GM21717 (cell line): Measurements from ENCODE around the gene HYLS1.
"Not testable (repeated sequence)": the region's sequence is repeated elsewhere in the genome, so short reads cannot be mapped to it uniquely, and the experiment has no call there.

Experiments used
- ATAC-seq: cut with Tn5 transposase; IDR thresholded peaks from one replicate; pipeline ENCODE4 v1.9.1; 2021; ENCODE audit warnings: mild to moderate bottlenecking, moderate library complexity; ENCODE audit not compliant: unreplicated experiment

Gene HYLS1, protein sequence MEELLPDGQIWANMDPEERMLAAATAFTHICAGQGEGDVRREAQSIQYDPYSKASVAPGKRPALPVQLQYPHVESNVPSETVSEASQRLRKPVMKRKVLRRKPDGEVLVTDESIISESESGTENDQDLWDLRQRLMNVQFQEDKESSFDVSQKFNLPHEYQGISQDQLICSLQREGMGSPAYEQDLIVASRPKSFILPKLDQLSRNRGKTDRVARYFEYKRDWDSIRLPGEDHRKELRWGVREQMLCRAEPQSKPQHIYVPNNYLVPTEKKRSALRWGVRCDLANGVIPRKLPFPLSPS

DNA sequence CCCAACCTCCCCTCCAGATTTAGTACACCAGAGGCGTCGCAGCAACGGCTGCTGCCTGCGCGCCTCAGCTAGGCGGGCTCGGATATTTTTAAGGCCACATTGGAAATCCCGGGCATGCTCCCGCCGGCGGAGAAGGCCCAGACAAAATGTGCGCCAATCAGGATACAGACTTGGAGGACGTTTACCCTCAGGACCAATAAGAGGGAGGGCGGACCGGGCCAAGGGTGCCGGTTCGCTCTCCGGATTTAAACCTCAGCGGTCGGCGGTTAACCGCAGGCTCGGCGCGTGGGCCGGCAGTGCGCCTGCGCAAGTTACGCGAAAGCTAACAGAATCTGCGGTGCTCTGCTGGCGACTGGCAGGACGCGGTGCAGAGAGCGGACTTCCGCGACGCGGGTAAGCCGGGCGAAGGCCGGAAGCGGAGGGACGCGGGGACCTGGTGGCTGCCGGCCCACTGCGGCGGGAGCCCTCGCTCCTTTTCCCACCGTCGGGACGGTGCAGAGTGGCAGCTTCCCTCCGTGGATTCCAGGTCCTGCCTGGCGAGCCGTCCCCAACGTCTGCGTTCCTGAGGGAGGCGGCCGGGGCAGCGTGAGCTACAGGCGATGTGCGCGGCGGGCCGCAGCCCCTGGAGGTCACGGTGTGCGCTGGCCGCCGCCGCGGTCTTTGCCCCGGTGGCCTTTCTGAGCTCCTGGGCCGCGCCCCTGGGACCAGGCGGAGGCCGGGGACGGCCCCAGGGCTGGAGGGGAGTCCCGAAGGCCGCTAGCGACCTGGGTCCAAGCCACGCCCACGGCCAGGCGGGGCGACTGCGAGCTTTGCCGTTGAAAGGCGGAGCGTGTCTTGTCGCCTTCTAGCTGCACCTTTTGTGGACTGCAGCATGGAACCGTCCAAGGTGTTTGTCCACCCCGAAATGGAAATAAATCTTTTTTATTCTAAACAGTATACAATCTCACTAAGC is at the start of gene HYLS1:
TSS of gene HYLS1 (plus strand) at position 296 of the 952 bp plus-strand sequence. CDS start 11,701 bp downstream, outside the sequence.
- peak; percentile 91 for ATAC-seq

DNA sequence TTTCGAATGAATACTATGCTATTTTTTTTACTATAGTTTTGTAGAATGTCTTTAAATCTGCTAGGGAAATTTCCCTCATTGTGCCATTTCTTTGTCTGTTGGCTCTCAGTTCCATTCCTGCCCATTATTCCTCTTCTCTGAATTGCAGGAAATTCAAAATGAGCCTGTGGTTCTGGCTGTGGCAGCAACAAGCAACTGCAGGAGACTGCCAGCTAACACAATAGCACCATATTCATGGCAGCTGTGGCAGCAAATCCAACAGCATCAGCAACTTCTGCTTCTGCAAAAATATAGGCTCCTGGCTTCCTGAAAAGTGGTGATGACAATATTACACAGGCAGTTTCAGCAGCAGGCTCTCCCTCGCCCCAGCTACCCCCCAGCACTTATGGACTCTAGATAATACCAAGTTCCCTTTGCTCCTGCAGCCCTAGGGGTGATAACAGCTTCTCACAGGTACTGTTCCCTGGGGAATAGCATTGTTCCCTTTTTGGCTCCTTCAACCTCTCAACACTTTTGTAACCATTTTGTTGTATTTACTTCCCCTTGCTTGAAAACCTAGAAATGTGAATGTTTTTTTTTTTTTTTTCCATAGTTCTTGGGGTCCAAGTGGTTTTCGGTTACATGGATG is 45.0 kb upstream of the HYLS1 start:
- ATAC-seq = no peak

DNA sequence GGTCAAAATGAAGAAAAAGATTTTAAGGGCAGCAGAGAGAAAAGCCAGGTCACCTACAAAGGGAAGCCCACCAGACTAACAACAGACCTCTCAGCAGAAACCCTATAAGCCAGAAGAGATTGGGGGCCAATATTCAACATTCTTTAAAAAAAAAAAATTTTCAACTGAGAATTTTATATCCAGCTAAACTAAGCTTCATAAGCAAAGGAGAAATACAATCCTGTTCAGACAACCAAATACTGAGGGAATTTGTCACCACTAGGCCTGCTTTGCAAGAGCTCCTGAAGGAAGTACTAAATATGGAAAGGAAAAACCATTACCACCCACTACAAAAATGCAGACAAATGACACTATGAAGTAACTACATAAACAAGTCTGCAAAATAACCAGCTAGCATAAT is 41.3 kb upstream of the HYLS1 start:
- no peak for ATAC-seq

DNA sequence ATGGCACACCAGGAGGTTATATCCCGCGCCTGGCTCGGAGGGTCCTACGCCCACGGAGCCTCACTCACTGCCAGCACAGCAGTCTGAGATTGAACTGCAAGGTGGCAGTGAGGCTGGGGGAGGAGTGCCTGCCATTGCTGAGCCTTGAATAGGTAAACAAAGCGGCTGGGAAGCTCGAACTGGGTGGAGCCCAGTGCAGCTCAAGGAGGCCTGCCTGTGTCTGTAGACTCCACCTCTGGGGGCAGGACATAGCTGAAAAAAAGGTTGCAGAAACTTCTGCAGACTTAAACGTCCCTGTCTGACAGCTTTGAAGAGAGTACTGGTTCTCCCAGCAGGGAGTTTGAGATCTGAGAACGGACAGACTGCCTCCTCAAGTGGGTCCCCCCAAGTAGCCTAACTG is 29.8 kb upstream of the HYLS1 start:
- not testable (repeated sequence) for ATAC-seq

DNA sequence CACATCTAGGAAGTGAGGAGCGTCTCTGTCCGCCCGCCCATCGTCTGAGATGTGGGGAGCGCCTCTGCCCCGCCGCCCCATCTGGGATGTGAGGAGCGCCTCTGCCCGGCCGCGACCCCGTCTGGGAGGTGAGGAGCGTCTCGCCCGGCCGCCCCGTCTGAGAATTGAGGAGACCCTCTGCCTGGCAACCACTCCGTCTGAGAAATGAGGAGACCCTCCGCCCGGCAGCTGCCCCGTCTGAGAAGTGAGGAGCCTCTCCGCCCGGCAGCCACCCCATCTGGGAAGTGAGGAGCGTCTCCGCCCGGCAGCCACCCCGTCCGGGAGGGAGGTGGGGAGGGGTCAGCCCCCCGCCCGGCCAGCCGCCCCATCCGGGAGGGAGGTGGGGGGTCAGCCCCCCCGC is 24.7 kb upstream of the HYLS1 start:
- ATAC-seq = not testable (repeated sequence)

DNA sequence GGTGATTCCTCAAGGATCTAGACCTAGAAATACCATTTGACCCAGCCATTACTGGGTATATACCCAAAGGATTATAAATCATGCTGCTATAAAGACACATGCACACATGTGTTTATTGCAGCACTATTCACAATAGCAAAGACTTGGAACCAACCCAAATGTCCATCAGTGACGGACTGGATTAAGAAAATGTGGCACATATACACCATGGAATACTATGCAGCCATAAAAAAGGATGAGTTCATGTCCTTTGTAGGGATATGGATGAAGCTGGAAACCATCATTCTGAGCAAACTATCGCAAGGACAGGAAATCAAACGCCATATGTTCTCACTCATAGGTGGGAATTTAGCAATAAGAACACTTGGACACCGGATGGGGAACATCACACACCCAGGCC is 22.1 kb upstream of the HYLS1 start:
- not testable (repeated sequence) for ATAC-seq

DNA sequence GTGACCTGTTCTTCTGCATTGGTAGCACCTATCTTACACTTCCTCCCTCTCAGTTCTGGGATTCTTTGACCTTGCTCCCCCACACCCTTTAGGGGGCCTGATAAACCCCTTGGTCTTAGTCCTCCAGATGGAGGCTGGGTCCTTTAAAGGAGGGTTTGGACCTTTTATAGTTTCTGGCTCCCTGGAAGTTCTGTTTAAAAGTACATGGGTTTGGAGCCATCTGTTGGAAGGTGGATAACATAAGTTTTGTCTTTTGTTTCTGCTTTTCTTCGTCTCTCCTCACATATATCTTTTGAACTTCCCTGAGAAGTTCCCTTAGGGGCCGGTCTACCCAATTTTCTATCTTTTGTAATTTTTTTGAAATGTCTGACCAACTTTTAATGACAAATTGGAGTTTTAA is 17.9 kb upstream of the HYLS1 start:
- no peak for ATAC-seq

DNA sequence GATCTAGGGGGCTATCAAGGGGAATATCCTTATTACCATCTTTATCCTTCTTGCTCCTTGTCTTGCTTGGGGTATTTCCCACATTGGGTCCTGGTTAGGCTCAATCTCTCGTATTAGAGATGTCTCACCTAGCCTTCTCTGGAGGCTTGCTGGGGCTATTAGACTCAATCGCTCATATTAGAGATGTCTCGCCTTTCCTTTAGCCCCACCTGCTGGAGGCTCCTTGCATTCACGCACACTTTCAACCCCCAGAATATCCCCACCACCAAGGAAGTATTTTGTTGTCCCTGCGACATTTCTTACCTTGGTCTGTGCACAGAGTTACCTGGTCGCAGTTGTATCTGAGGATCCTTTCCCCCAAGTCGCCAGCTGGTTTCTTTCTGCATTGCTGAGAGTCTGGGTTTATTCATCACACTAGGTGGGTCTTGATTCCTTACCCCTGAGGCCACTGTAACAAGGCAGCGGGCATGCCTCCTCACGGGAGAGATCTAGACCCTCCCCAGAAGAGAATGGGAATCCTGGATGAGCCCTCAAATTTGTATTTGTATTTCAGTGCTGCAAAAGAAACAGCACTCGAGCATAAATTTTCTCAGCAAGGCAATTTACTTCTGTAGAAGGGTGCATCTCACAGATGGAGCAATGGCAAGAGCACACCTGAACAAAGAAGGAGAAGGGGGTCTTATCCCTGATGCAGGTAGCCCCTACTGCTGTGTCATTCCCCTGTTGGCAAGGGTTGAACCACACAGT is 15.9 kb upstream of the HYLS1 start:
- ATAC-seq = no peak

DNA sequence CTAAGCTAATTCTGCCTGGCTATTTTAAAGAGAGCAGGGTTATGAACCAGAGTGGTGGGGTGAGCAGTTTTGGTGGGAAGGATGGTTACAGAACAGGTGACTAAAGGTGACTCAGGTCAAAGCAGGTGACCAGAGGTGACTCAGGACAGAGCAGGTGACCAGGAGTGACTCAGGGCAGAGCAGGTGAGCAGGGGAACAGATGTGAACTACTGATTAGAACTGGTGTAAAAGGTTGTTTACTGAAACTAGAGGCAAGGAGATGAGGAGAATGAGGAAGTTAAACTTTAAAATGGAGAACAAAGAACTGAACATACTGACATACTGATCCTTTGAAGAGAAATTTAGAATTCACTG is 15.4 kb upstream of the HYLS1 start:
- no peak for ATAC-seq

DNA sequence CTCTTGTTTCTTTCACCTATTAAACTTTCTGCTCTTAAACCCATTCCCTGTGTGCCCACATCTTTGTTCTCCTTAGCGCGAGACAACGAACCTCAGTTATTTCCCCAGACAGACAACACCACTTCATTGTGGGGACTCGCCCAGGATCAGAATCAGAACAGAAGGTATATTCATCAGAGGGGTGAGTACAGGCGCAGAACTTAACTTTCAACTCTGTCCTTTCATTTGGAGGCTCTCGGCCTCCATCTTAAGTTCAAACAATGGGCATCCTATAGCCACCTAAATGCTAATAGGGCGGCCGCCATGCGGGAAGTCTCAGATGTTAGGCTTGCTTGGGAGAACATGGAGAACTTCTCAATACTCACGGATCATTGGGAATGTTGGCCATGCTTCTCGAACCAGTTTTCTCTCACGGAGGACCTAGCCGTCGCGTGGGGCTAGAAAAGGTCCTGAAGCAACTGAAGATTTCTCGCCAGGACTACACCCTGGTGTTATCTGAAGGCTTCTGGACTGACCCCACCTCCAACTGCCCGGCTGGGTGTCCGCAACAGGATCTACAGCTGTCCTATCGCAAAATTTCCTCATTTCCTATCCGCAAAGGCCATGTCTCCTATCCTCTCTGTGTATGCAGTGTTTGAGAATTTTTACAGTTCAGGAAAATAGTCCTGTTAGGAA is 13.4 kb upstream of the HYLS1 start:
- ATAC-seq = no peak

DNA sequence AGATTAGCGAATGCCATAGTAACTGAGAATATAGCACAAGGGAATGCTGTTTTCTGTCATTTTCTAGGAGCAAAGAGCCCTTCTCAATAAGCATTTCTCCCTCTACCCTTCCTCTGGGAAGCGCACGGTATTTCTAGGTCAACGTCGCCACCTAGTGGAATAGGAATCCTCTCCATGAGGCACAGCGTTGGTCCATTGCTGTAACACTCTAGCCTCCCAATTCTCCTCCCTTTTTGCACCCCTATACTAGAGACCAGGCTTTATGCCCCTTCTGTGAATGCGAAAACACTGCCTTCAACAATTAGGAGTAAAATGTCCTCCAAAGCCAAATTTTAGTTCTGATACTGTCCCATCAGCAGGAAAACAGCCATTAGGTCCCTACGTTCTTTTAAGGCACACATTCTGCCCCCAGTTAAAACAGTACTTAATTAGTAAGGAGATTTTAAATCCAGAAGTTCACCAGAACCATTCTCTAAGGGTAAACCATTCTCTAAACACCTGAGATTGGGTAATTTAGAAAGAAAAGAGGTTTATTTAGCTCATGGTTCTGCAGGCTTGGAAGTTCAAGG is 12.8 kb upstream of the HYLS1 start:
- ATAC-seq = peak; percentile 86

DNA sequence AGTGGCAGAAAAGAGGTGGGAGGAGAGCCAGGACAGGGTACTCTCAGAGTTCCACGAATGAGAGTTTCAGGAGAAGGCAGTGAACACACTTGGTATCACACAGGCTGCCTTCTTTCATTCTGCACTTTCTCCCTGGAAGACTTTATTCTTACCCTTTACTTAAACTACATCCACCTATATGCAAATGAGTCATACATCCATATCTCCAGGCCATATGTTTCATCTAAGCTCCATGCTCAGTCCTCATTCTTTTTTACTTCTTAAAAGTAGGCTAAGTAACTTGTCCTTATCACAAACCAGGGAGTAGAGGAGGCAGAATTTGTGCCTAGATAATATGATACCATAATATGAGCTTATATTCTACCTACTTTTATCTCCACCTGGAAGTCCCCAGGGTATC is 6.2 kb upstream of the HYLS1 start:
- ATAC-seq = no peak

DNA sequence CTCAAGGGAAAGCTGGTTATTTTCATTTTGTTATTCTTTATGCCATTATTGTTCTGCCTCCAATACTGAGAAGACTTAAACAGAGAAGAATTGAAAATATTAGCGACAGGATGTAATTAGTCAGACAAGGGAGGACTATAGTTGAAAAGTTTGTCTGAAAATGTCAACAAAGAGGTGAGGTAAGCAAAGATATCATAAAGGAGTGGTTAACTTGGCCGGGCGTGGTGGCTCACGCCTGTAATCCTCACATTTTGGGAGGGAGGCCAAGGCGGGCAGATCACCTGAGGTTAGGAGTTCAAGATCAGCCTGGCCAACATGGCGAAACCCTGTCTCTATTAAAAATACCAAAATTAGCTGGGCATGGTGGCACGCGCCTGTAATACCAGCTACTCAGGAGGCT is 4.1 kb upstream of the HYLS1 start:
- no peak for ATAC-seq

DNA sequence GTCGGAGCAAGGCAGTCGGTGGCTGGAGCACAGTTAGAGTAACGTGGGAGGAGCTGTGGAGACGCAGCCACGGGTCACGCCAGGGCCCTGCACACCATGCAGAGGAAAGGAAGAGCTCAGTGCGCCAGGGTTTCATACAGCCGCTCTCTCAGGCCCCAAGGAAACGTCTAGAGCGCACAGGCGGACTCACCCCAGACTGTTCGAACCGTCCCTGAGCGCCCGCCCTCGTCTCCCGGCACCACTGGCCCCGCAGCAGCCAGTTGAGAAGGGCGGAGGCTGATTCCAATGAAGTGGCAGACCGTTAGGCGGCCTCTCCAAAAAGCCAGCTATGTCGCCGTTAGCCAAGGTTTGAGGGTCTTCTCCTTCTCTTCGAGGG is 483 bp upstream of the HYLS1 start:
- ATAC-seq = peak; percentile 20

DNA sequence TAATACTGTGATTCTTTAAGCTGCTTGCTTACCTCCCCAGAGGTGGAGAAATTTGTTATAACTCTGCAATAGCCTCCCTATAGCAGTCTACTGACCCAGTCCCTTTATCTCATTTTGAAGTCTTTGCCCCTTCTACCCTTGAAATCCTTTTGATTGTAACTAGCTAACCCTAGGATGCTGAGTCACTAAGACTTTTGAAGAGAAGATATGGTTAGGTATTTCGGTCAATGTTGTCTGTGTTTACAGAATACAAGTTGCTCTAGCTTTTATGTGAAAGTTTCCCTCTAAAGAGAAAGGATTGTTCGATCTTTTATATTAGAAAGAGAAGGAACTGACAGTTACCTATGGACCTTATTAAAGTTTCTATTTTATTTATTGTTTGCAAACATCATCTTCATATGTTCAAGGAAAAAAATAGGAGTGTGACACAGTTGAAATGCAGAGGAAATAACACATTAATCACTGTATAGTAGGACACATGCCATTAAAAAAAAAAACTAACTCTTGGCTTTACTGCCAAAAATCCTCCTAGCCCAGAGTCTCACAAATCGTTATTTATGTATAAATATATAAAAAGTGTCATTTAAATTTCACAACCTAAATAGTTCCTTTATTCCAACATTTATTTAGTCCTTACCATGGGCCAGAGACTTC is 3.1 kb downstream of the HYLS1 start:
- no peak for ATAC-seq

DNA sequence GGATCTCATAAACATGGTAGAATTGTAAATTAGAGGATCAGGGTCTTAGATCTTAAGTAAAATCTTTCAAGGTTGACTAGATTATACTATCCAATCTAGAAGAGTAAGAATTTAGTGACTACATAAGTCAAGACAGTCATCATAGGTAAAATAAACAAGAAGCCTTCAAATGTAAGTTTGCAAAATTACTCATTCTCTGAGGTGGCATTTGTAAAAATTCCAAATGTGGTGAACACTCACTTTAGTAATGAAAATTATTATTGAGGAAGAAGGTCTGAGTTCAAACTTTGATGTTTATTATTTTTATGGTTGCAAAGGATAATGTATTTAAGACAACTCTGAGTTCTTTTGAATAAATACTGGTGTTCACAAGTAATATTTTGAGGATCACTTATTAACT is 4.6 kb downstream of the HYLS1 start:
- no peak for ATAC-seq

DNA sequence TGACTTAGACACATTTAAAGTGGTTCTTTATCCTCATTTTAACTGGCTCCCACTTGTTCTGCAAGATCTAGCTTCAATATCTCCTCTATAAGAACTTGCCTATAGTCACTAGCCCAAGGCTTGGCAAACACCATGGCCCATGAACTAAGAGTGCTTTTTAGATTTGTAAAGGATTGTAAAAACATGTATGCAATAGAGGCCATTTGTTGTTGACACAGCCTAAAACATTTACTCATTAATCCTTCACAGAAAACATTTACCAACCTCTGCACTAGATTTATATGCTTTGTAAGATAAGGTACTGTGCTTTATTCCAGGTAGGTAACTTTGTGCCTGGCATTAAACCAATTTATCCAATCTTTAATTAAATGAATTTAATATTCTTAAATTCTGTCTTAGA is 5.5 kb downstream of the HYLS1 start:
- no peak for ATAC-seq

DNA sequence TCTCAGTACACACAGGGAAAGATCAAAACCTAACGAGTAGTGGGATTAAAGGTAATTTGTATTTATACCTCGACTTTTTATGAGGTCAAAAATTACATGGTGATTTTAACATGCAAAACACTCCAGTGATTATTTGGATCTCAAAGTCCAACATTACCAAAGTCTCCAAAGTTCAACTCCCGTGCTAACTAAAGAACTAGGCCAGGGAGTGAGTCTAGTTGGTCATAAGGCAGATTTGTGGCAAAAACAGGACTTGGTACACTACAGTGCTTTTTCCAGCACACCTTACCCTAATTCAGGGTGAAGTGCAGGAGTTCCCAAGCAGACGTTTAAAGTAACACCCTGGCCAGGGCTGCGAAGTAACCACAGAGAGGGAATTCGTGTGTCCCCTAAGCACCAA is 14.4 kb downstream of the HYLS1 start:
- no peak for ATAC-seq

DNA sequence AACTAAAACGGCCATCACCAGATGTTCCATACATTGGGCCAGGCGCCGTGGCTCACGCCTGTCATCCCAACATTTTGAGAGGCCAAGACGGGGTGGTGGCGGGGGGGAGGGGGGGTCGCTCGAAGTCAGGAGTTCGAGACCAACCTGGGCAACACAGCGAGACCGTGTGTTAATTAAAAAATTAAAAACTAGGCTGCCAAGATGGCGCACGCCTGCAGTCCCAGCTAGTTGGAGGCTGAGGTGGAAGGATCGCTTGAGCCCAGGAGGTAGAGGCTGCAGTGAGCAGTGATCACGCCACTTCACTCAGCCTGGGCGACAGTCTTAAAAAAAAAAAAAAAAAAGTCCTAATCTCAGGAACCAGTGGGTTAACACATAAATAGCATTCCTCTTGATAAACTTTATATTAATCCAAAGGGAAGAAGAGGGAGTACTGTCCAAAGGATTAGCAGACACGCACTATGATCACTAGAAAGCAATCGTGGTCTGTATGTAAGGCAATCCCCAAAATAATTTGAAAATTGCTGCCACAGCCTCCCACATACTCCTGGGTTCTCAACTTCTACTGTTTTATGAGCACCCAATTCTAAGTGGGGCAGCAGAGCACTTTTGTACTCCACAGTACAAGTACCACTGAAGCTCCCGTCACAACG is 14.9 kb downstream of the HYLS1 start:
- ATAC-seq = no peak
